Measurements from ENCODE around the gene ECE1. TPM values are rescaled to one million over a fixed set of nuclear protein-coding genes. Genes with fewer than 3 reads are reported as not detected.

ECE1 gene
- total RNA-seq, 5 donors from 2014 or later (not counting 1 experiment from before 2014, with no cell fraction given): 81.0 to 94.5 (median 87.1) TPM

GRCh38 chr1:21296509-21297354 is 6.5 kb upstream of the ECE1 start:
- Mint-ChIP-seq H3K27me3 (no peaks in the 10 kb centered on the region), H3K4me3 (peak overlapping the region in 1 of 3 donors; percentile 46), H3K36me3 (peaks cover 7% of the 10 kb centered on the region), H3K9me3 (no peaks in the 10 kb centered on the region), H3K4me1 (peaks cover 86 to 90% (median 90%) of the 10 kb centered on the region in 3 donors), H3K27ac (peak overlapping the region; percentile 98 to 99)
- peak overlapping the region; percentile 100 for H3K27ac ChIP-seq (ENCODE audit: low read length)
- peaks cover 0 to 4% of the 10 kb centered on the region in 2 donors for H3K36me3 ChIP-seq (ENCODE audit: control insufficient read depth in 2 of 2, extremely low read depth in 1 of 2, insufficient read depth in 1 of 2, low read length in 1 of 2)
- WGBS (ENCODE audit: insufficient coverage): 93% methylated on average over 6 of the region's 7 CpGs
- ChIA-PET CTCF (interaction anchor here in 1 of 2 donors (0.6 kb wide), 1 partner anchor 9 kb away, joined by 3 read pairs; no protein-coding TSS in a partner anchor), POLR2A (interaction anchor here in 1 of 2 donors (0.6 kb wide), 1 partner anchor 779 kb away, joined by 5 read pairs; no protein-coding TSS in a partner anchor)
- no peak overlapping the region for H3K4me3 ChIP-seq (ENCODE audit: control insufficient read depth in 1 of 2, extremely low read depth in 1 of 2, low read length in 1 of 2)
- no peak for ATAC-seq (replicated peaks in 1 of 4)
- DNase-seq: no peak
- H3K27me3 ChIP-seq (replicated peaks in 1 of 2; ENCODE audit: control insufficient read depth in 2 of 2, extremely low read depth in 1 of 2, insufficient read depth in 2 of 2, low read length in 1 of 2): no peaks in the 10 kb centered on the region
- no peaks in the 10 kb centered on the region for H3K9me3 ChIP-seq
- H3K4me1 ChIP-seq (ENCODE audit: control insufficient read depth in 1 of 2, extremely low read depth in 1 of 2, insufficient read depth in 2 of 2, low read length in 2 of 2): peaks cover 42 to 94% of the 10 kb centered on the region in 2 experiments

GRCh38 chr1:21295545-21295944 is 5.3 kb upstream of the ECE1 start:
- Histone ChIP-seq H3K27me3 (replicated peaks in 1 of 2; ENCODE audit: control insufficient read depth in 2 of 2, extremely low read depth in 1 of 2, insufficient read depth in 2 of 2, low read length in 1 of 2) (no peaks in the 10 kb centered on the region), H3K27ac (ENCODE audit: low read length) (peak overlapping the region; percentile 100), H3K9me3 (no peaks in the 10 kb centered on the region), H3K4me1 (ENCODE audit: control insufficient read depth in 1 of 2, extremely low read depth in 1 of 2, insufficient read depth in 2 of 2, low read length in 2 of 2) (peaks cover 48 to 100% of the 10 kb centered on the region in 2 experiments), H3K36me3 (ENCODE audit: control insufficient read depth in 2 of 2, extremely low read depth in 1 of 2, insufficient read depth in 1 of 2, low read length in 1 of 2) (peaks cover 0 to 4% of the 10 kb centered on the region in 2 donors), H3K4me3 (ENCODE audit: control insufficient read depth in 1 of 2, extremely low read depth in 1 of 2, low read length in 1 of 2) (no peak overlapping the region)
- Mint-ChIP-seq H3K36me3 (peaks cover 7% of the 10 kb centered on the region), H3K27me3 (no peaks in the 10 kb centered on the region), H3K4me1 (peaks cover 93 to 97% (median 94%) of the 10 kb centered on the region in 3 donors), H3K27ac (peak overlapping the region; percentile 98 to 99), H3K4me3 (peak overlapping the region in 1 of 3 donors; percentile 46), H3K9me3 (no peaks in the 10 kb centered on the region)
- POLR2A ChIA-PET: interaction anchor here (0.7 to 1.7 kb wide), 2 partner anchors 52 to 729 kb away, joined by 3 read pairs; no protein-coding TSS in a partner anchor
- WGBS (ENCODE audit: insufficient coverage): 60% methylated on average over 2 of the region's 6 CpGs
- DNase-seq (no peak), ATAC-seq (replicated peaks in 1 of 4) (no peak)
- CTCF ChIA-PET: interaction anchor here in 1 of 2 donors (1.6 to 3.7 kb wide), 4 partner anchors 26 to 50 kb away, joined by 4 to 37 read pairs (median 12); no protein-coding TSS in a partner anchor

- Mint-ChIP-seq H3K27ac (peak overlapping the region; percentile 98 to 99), H3K9me3 (no peaks in the 10 kb centered on the region), H3K4me3 (peak overlapping the region; percentile 80 to 90 (median 88)), H3K36me3 (peaks cover 7% of the 10 kb centered on the region), H3K4me1 (peaks cover 88 to 93% (median 89%) of the 10 kb centered on the region in 3 donors), H3K27me3 (no peaks in the 10 kb centered on the region)
- H3K36me3 ChIP-seq (ENCODE audit: control insufficient read depth in 2 of 2, extremely low read depth in 1 of 2, insufficient read depth in 1 of 2, low read length in 1 of 2): peaks cover 0 to 4% of the 10 kb centered on the region in 2 donors
- ChIA-PET POLR2A (interaction anchor here (0.7 to 2.3 kb wide), 5 partner anchors 16 to 729 kb away, joined by 3 to 7 read pairs (median 4); no protein-coding TSS in a partner anchor), CTCF (interaction anchor here in 1 of 2 donors (0.7 to 3.7 kb wide), 7 partner anchors 12 to 85 kb away, joined by 3 to 37 read pairs (median 4); no protein-coding TSS in a partner anchor)
- peak overlapping the region; percentile 100 for H3K27ac ChIP-seq (ENCODE audit: low read length)
- H3K9me3 ChIP-seq: no peaks in the 10 kb centered on the region
- ATAC-seq (replicated peaks in 1 of 4) (peak in 3 of 4 experiments; percentile 1 to 16 (median 9)), DNase-seq (peak in 4 of 35 experiments; percentile 4 to 68 (median 46))
- WGBS (ENCODE audit: insufficient coverage): no CpG with 5 or more reads among the region's 1 CpG
- H3K27me3 ChIP-seq (replicated peaks in 1 of 2; ENCODE audit: control insufficient read depth in 2 of 2, extremely low read depth in 1 of 2, insufficient read depth in 2 of 2, low read length in 1 of 2): no peaks in the 10 kb centered on the region
- peaks cover 46 to 97% of the 10 kb centered on the region in 2 experiments for H3K4me1 ChIP-seq (ENCODE audit: control insufficient read depth in 1 of 2, extremely low read depth in 1 of 2, insufficient read depth in 2 of 2, low read length in 2 of 2)
- peak overlapping the region; percentile 1 to 76 for H3K4me3 ChIP-seq (ENCODE audit: control insufficient read depth in 1 of 2, extremely low read depth in 1 of 2, low read length in 1 of 2)
Measured at GRCh38 chr1:21295002-21295401, 4.7 kb upstream of the ECE1 start.

GRCh38 chr1:21294266-21294989 is 4.2 kb upstream of the ECE1 start:
- Histone ChIP-seq H3K9me3 (no peaks in the 10 kb centered on the region), H3K27ac (ENCODE audit: low read length) (peak overlapping the region; percentile 100), H3K27me3 (replicated peaks in 1 of 2; ENCODE audit: control insufficient read depth in 2 of 2, extremely low read depth in 1 of 2, insufficient read depth in 2 of 2, low read length in 1 of 2) (no peaks in the 10 kb centered on the region), H3K4me1 (ENCODE audit: control insufficient read depth in 1 of 2, extremely low read depth in 1 of 2, insufficient read depth in 2 of 2, low read length in 2 of 2) (peaks cover 45 to 94% of the 10 kb centered on the region in 2 experiments), H3K4me3 (ENCODE audit: control insufficient read depth in 1 of 2, extremely low read depth in 1 of 2, low read length in 1 of 2) (peak overlapping the region; percentile 48 to 76), H3K36me3 (ENCODE audit: control insufficient read depth in 2 of 2, extremely low read depth in 1 of 2, insufficient read depth in 1 of 2, low read length in 1 of 2) (peaks cover 0 to 4% of the 10 kb centered on the region in 2 donors)
- Mint-ChIP-seq H3K27ac (peak overlapping the region; percentile 98 to 99), H3K4me1 (peaks cover 83 to 90% (median 86%) of the 10 kb centered on the region in 3 donors), H3K27me3 (no peaks in the 10 kb centered on the region), H3K4me3 (peak overlapping the region; percentile 80 to 90 (median 88)), H3K36me3 (peaks cover 7% of the 10 kb centered on the region), H3K9me3 (no peaks in the 10 kb centered on the region)
- DNase-seq (peak; percentile 69 to 95 (median 88)), ATAC-seq (replicated peaks in 1 of 4) (peak; percentile 79 to 83 (median 80))
- WGBS (ENCODE audit: insufficient coverage): 0% methylated on average over 3 of the region's 13 CpGs
- ChIA-PET CTCF (interaction anchor here in 1 of 2 donors (0.6 to 3.7 kb wide), 8 partner anchors 12 to 85 kb away, joined by 3 to 37 read pairs (median 4); no protein-coding TSS in a partner anchor), POLR2A (interaction anchor here (0.6 to 2.3 kb wide), 5 partner anchors 15 to 730 kb away, joined by 3 to 7 read pairs (median 4); no protein-coding TSS in a partner anchor)

GRCh38 chr1:21293537-21294265 is 3.4 kb upstream of the ECE1 start:
- H3K9me3 Mint-ChIP-seq: no peaks in the 10 kb centered on the region
- peaks cover 7% of the 10 kb centered on the region for H3K36me3 Mint-ChIP-seq
- ChIA-PET POLR2A (interaction anchor here (0.5 to 2.3 kb wide), 4 partner anchors 33 to 749 kb away, joined by 3 to 7 read pairs (median 6); no protein-coding TSS in a partner anchor), CTCF (interaction anchor here in 1 of 2 donors (1.6 to 3.7 kb wide), 3 partner anchors 20 to 40 kb away, joined by 3 to 37 read pairs (median 17); no protein-coding TSS in a partner anchor)
- H3K27me3 ChIP-seq (replicated peaks in 1 of 2; ENCODE audit: control insufficient read depth in 2 of 2, extremely low read depth in 1 of 2, insufficient read depth in 2 of 2, low read length in 1 of 2): no peaks in the 10 kb centered on the region
- 0% methylated on average over 6 of the region's 17 CpGs for WGBS (ENCODE audit: insufficient coverage)
- H3K9me3 ChIP-seq: no peaks in the 10 kb centered on the region
- peak overlapping the region; percentile 48 to 76 for H3K4me3 ChIP-seq (ENCODE audit: control insufficient read depth in 1 of 2, extremely low read depth in 1 of 2, low read length in 1 of 2)
- H3K36me3 ChIP-seq (ENCODE audit: control insufficient read depth in 2 of 2, extremely low read depth in 1 of 2, insufficient read depth in 1 of 2, low read length in 1 of 2): peaks cover 0 to 4% of the 10 kb centered on the region in 2 donors
- H3K27ac ChIP-seq (ENCODE audit: low read length): peak overlapping the region; percentile 100
- H3K27ac Mint-ChIP-seq: peak overlapping the region; percentile 98 to 99
- DNase-seq (peak; percentile 20 to 78 (median 54)), ATAC-seq (replicated peaks in 1 of 4) (peak; percentile 26 to 36 (median 34))
- H3K4me3 Mint-ChIP-seq: peak overlapping the region; percentile 80 to 90 (median 88)
- H3K27me3 Mint-ChIP-seq: no peaks in the 10 kb centered on the region
- peaks cover 76 to 89% (median 84%) of the 10 kb centered on the region in 3 donors for H3K4me1 Mint-ChIP-seq
- H3K4me1 ChIP-seq (ENCODE audit: control insufficient read depth in 1 of 2, extremely low read depth in 1 of 2, insufficient read depth in 2 of 2, low read length in 2 of 2): peaks cover 40 to 94% of the 10 kb centered on the region in 2 experiments

Data from T-cell (primary cell).